HepG2 (cell line): Measurements from ENCODE around the gene TTC28. TPM values are rescaled to one million over a fixed set of nuclear protein-coding genes. Genes with fewer than 3 reads are reported as not detected.

Experiments used
- ATAC-seq: fragments of 200-7000 bp; cut with Tn5 transposase; 3 replicates; pipeline ENCODE4 v1.9.1; 2020; ENCODE audit warnings: mild to moderate bottlenecking, moderate library complexity
- BruUV-seq: library from RNA; stranded (reverse); fragments of 400-500 nt; replicated peaks from 2 replicates; lab custom pipeline; 2021; lab: Mats Ljungman, UMichigan
- CTCF ChIA-PET: fragments of 300-600 bp; formaldehyde crosslinking; extraction: SDS; loops from one replicate; lab custom pipeline; 2021; ENCODE audit warnings: low total read pairs, inconsistent platforms, low intra/inter-chr PET ratio; lab: Yijun Ruan, JAX
- POLR2A ChIA-PET: fragments of 350-600 bp; sonication (Branson Sonifier 250); formaldehyde crosslinking; loops from one replicate; lab custom pipeline; 2020; ENCODE audit warnings: antibody characterized with exemption, inconsistent platforms; lab: Yijun Ruan, JAX
- DNase-seq: peaks from one replicate; pipeline ENCODE4 v3.0.0-alpha.2; 2015; ENCODE audit warnings: low spot score
- FAIRE-seq: peaks from 3 replicates; lab custom pipeline; 2011; peaks lifted over from hg19 to GRCh38; lab: Jason Lieb, UNC
- H2AFZ ChIP-seq: one replicate; pipeline ENCODE4 v1.6.1; 2011; ENCODE audit warnings: low read length, inconsistent platforms
- H3K27ac ChIP-seq: fragments of 300-600 bp; 3 replicates; pipeline ENCODE4 v1.8.0; 2011; ENCODE audit warnings: mixed run types, mild to moderate bottlenecking, mixed read lengths, low read length, inconsistent platforms; ENCODE audit not compliant: insufficient read depth; ENCODE audit errors: extremely low read length
- H3K27me3 ChIP-seq, 2 experiments: fragments of 200-600 bp in 1 of 2; 2 replicates in 1 of 2; 3 replicates in 1 of 2; pipeline versions ENCODE4 v1.6.0 to v1.8.0; 2011; ENCODE audit warnings: low read length in 2 of 2, mild to moderate bottlenecking in 2 of 2, moderate library complexity in 2 of 2, inconsistent platforms in 1 of 2; ENCODE audit not compliant: insufficient read depth in 2 of 2, control insufficient read depth in 1 of 2
- H3K36me3 ChIP-seq, 2 experiments: fragments of 200-600 bp in 1 of 2; replicated peaks in 1 of 2; 2 replicates in 1 of 2; 3 replicates in 1 of 2; pipeline versions ENCODE4 v1.5.1 to v1.8.0; 2011; ENCODE audit warnings: low read length in 2 of 2, inconsistent platforms in 1 of 2; ENCODE audit not compliant: insufficient read depth in 2 of 2, control insufficient read depth in 1 of 2
- H3K4me1 ChIP-seq: 2 replicates; pipeline ENCODE4 v1.5.1; 2012; ENCODE audit warnings: low read length, inconsistent platforms; ENCODE audit not compliant: insufficient read depth
- H3K4me2 ChIP-seq: 2 replicates; pipeline ENCODE4 v1.6.0; 2011; ENCODE audit warnings: low read depth, low read length, inconsistent platforms
- H3K4me3 ChIP-seq, 3 experiments: fragments of 200-600 bp in 1 of 3; sonication (generic), shearing (Covaris generic) in 1 of 3; replicated peaks in 1 of 3; 2 replicates each; pipeline ENCODE4 v1.5.1; 2011 to 2016; ENCODE audit warnings: low read length in 3 of 3, inconsistent platforms in 2 of 3, low read depth in 2 of 3, mild to moderate bottlenecking in 2 of 3, control low read depth in 1 of 3, mixed read lengths in 1 of 3; ENCODE audit not compliant: insufficient read depth in 1 of 3
- H3K79me2 ChIP-seq: one replicate; pipeline ENCODE4 v1.6.1; 2011; ENCODE audit warnings: low read length, inconsistent platforms; ENCODE audit not compliant: insufficient read depth
- H3K9ac ChIP-seq: 2 replicates; pipeline ENCODE4 v1.6.0; 2011; ENCODE audit warnings: mild to moderate bottlenecking, low read depth, low read length, inconsistent platforms; ENCODE audit not compliant: insufficient read depth
- H3K9me3 ChIP-seq: 2 replicates; pipeline ENCODE4 v1.5.1; 2012; ENCODE audit warnings: mild to moderate bottlenecking, low read length
- H4K20me1 ChIP-seq: 2 replicates; pipeline ENCODE4 v1.6.0; 2011; ENCODE audit warnings: inconsistent platforms, mild to moderate bottlenecking, low read length, moderate library complexity; ENCODE audit not compliant: insufficient read depth
- GATA4 ChIP-seq: sonication (generic); IDR thresholded peaks from 2 replicates; pipeline ENCODE4 v1.6.1; 2016; ENCODE audit warnings: antibody characterized with exemption, low read depth, borderline replicate concordance
- GLMP ChIP-seq: sonication (generic); formaldehyde crosslinking; IDR thresholded peaks from 2 replicates; pipeline ENCODE4 v1.9.0; 2021; ENCODE audit warnings: missing genetic modification reagents, mild to moderate bottlenecking, borderline replicate concordance
- NRL ChIP-seq: sonication (generic); formaldehyde crosslinking; IDR thresholded peaks from 2 replicates; pipeline ENCODE4 v1.5.0; 2020; ENCODE audit warnings: missing genetic modification reagents, mild to moderate bottlenecking, moderate library complexity, borderline replicate concordance
- RBM22 ChIP-seq: fragments of 200-400 bp; formaldehyde crosslinking; optimal IDR thresholded peaks from 2 replicates; pipeline ENCODE3; 2017; ENCODE audit warnings: mild to moderate bottlenecking, low read length, moderate library complexity
- TCF7L2 ChIP-seq: IDR thresholded peaks from 2 replicates; pipeline ENCODE4 v1.6.1; 2011; ENCODE audit warnings: mild to moderate bottlenecking, low read depth, low read length, moderate library complexity
- TP53 ChIP-seq: sonication (generic); formaldehyde crosslinking; conservative IDR thresholded peaks from 2 replicates; pipeline ENCODE4 v1.4.0; 2020; ENCODE audit warnings: missing genetic modification reagents
- WIZ ChIP-seq: sonication (generic); formaldehyde crosslinking; IDR thresholded peaks from 2 replicates; pipeline ENCODE4 v1.5.1; 2020; ENCODE audit warnings: mild to moderate bottlenecking, missing genetic modification reagents
- YY1 ChIP-seq: IDR thresholded peaks from 2 replicates; pipeline ENCODE4 v1.6.1; 2011; ENCODE audit warnings: low read length, low read depth, moderate library complexity, mild to moderate bottlenecking; ENCODE audit not compliant: insufficient read depth, insufficient replicate concordance
- ZBTB34 ChIP-seq: sonication (generic); formaldehyde crosslinking; IDR thresholded peaks from 2 replicates; pipeline ENCODE4 v1.8.0; 2022; ENCODE audit warnings: mild to moderate bottlenecking, missing genetic modification reagents
- ZNF263 ChIP-seq: sonication (generic); formaldehyde crosslinking; IDR thresholded peaks from 2 replicates; pipeline ENCODE4 v1.4.0; 2020; ENCODE audit warnings: missing genetic modification reagents
- WGBS: methylation state at CpG from one replicate; pipeline ENCODE4 v1.1.6; 2017; ENCODE audit warnings: low lambda C conversion rate; 5-methylcytosine and 5-hydroxymethylcytosine counted together
- in situ Hi-C: cut with HindIII; loops from 2 replicates; pipeline ENCODE4 v1.10.0; 2017; ENCODE audit warnings: low pct_unique_long_range_greater_than_20kb; ENCODE audit not compliant: extremely low pct_ligation_motif_present
- intact Hi-C: fragments of 100-400 bp; cut with micrococcal nuclease; formaldehyde crosslinking; loops from one replicate; pipeline ENCODE4 v1.10.0; 2022; ENCODE audit not compliant: unreplicated experiment
- polyA plus RNA-seq, 8 experiments: library from polyadenylated mRNA; depleted of rRNA in 3 of 8; stranded (reverse) in 7 of 8; unstranded in 1 of 8; fragments of >200 nt; fragmentation: Illumina TruSeq in 4 of 8; extraction: Trizol in 4 of 8; gene quantifications; 2 replicates each; pipeline versions ENCODE4 v1.2.1 to v1.2.3, GENCODE V29; 2011 to 2016; ENCODE audit warnings: low read depth in 4 of 8, missing spikeins in 1 of 8, mixed read lengths in 1 of 8; ENCODE audit not compliant: insufficient read depth in 1 of 8
- total RNA-seq, 5 experiments: library from RNA; depleted of rRNA; stranded (reverse); fragments of >200 nt; fragmentation: Illumina TruSeq; extraction: Trizol; gene quantifications; 2 replicates each; pipeline ENCODE4 v1.2.3, GENCODE V29; 2016; ENCODE audit warnings: low read depth in 1 of 5
- TF ChIP-seq, protein P1 (sequence below): sonication (generic); formaldehyde crosslinking; IDR thresholded peaks from 2 replicates; pipeline ENCODE4 v1.4.0; 2020; ENCODE audit warnings: missing genetic modification reagents
- TF ChIP-seq, protein P2 (sequence below): sonication (generic); formaldehyde crosslinking; IDR thresholded peaks from 2 replicates; pipeline ENCODE4 v1.4.0; 2020; ENCODE audit warnings: low read depth, missing genetic modification reagents

The TTC28 gene
- total and polyA plus RNA-seq, 2 of the 13 experiments (the other 11 are each of a cell fraction or from before 2014, with no cell fraction given), result 4.2 to 13.1 TPM

DNA sequence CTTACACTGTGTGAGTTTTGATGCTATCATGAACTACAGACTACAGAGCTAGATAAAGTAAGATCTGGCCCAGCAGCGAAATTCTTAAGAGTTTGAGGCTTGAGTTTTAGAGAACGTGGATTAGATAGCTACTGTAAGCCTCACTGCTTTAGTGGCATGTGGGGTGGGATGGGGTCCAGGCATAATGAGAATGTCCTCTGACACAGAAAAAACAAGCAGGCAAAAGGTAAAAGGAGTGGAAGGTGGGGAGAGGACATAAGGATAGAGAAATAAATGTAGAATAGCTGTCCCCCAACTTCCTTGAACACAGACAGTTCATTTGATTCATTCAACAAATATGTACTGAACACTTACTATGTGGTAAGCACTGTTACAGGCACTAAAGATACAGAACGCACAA lies 436.1 kb downstream of the TTC28 start:
- Histone ChIP-seq H3K9me3 (no peaks in the 10 kb centered on the region), H3K4me3 (no peak overlapping the region), H2AFZ (no peak overlapping the region), H3K27me3 (no peaks in the 10 kb centered on the region), H3K4me1 (peaks cover 23% of the 10 kb centered on the region), H3K79me2 (no peaks in the 10 kb centered on the region), H3K36me3 (no peaks in the 10 kb centered on the region), H3K9ac (no peak overlapping the region), H4K20me1 (no peaks in the 10 kb centered on the region), H3K27ac (no peak overlapping the region), H3K4me2 (no peak overlapping the region)
- in situ Hi-C loops (no loop called here), intact Hi-C loops (no loop called here)
- CTCF ChIA-PET, result no interaction called here
- DNase-seq (no peak), FAIRE-seq (no peak), ATAC-seq (no peak)
- no TSS peak for BruUV-seq
- POLR2A ChIA-PET, result no interaction called here
- WGBS, result 98% methylated on average over 3 of the region's 3 CpGs
- no peak for TF ChIP-seq YY1
- TF ChIP-seq RBM22, result no peak
- TF ChIP-seq TP53 (CRISPR knock-in tag), result no peak
- TF ChIP-seq, protein P1, sequence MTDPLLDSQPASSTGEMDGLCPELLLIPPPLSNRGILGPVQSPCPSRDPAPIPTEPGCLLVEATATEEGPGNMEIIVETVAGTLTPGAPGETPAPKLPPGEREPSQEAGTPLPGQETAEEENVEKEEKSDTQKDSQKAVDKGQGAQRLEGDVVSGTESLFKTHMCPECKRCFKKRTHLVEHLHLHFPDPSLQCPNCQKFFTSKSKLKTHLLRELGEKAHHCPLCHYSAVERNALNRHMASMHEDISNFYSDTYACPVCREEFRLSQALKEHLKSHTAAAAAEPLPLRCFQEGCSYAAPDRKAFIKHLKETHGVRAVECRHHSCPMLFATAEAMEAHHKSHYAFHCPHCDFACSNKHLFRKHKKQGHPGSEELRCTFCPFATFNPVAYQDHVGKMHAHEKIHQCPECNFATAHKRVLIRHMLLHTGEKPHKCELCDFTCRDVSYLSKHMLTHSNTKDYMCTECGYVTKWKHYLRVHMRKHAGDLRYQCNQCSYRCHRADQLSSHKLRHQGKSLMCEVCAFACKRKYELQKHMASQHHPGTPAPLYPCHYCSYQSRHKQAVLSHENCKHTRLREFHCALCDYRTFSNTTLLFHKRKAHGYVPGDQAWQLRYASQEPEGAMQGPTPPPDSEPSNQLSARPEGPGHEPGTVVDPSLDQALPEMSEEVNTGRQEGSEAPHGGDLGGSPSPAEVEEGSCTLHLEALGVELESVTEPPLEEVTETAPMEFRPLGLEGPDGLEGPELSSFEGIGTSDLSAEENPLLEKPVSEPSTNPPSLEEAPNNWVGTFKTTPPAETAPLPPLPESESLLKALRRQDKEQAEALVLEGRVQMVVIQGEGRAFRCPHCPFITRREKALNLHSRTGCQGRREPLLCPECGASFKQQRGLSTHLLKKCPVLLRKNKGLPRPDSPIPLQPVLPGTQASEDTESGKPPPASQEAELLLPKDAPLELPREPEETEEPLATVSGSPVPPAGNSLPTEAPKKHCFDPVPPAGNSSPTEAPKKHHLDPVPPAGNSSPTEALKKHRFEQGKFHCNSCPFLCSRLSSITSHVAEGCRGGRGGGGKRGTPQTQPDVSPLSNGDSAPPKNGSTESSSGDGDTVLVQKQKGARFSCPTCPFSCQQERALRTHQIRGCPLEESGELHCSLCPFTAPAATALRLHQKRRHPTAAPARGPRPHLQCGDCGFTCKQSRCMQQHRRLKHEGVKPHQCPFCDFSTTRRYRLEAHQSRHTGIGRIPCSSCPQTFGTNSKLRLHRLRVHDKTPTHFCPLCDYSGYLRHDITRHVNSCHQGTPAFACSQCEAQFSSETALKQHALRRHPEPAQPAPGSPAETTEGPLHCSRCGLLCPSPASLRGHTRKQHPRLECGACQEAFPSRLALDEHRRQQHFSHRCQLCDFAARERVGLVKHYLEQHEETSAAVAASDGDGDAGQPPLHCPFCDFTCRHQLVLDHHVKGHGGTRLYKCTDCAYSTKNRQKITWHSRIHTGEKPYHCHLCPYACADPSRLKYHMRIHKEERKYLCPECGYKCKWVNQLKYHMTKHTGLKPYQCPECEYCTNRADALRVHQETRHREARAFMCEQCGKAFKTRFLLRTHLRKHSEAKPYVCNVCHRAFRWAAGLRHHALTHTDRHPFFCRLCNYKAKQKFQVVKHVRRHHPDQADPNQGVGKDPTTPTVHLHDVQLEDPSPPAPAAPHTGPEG (CRISPR knock-in tag), result no peak
- TF ChIP-seq GATA4, result no peak
- TF ChIP-seq GLMP (CRISPR knock-in tag), result no peak
- TF ChIP-seq ZNF263 (CRISPR knock-in tag), result no peak
- no peak for TF ChIP-seq TCF7L2
- TF ChIP-seq, protein P2, sequence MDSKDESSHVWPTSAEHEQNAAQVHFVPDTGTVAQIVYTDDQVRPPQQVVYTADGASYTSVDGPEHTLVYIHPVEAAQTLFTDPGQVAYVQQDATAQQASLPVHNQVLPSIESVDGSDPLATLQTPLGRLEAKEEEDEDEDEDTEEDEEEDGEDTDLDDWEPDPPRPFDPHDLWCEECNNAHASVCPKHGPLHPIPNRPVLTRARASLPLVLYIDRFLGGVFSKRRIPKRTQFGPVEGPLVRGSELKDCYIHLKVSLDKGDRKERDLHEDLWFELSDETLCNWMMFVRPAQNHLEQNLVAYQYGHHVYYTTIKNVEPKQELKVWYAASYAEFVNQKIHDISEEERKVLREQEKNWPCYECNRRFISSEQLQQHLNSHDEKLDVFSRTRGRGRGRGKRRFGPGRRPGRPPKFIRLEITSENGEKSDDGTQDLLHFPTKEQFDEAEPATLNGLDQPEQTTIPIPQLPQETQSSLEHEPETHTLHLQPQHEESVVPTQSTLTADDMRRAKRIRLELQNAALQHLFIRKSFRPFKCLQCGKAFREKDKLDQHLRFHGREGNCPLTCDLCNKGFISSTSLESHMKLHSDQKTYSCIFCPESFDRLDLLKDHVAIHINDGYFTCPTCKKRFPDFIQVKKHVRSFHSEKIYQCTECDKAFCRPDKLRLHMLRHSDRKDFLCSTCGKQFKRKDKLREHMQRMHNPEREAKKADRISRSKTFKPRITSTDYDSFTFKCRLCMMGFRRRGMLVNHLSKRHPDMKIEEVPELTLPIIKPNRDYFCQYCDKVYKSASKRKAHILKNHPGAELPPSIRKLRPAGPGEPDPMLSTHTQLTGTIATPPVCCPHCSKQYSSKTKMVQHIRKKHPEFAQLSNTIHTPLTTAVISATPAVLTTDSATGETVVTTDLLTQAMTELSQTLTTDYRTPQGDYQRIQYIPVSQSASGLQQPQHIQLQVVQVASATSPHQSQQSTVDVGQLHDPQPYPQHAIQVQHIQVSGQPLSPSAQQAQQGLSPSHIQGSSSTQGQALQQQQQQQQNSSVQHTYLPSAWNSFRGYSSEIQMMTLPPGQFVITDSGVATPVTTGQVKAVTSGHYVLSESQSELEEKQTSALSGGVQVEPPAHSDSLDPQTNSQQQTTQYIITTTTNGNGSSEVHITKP (CRISPR knock-in tag), result no peak
- no peak for TF ChIP-seq ZBTB34
- TF ChIP-seq NRL (CRISPR knock-in tag), result no peak
- TF ChIP-seq WIZ, result no peak
